ENCODE measurements around the gene EPS8. TPM values are rescaled to one million over a fixed set of nuclear protein-coding genes. Genes with fewer than 3 reads are reported as not detected.
A peak's percentile ranks its signal among the peaks of the same experiment; 100 is the strongest.
"Not testable (repeated sequence)": the region's sequence is repeated elsewhere in the genome, so short reads cannot be mapped to it uniquely, and the experiment has no call there.

The EPS8 gene
- total RNA-seq, 6 experiments from 2014 or later, result 46.1 to 50.7 (median 46.6) TPM

DNA sequence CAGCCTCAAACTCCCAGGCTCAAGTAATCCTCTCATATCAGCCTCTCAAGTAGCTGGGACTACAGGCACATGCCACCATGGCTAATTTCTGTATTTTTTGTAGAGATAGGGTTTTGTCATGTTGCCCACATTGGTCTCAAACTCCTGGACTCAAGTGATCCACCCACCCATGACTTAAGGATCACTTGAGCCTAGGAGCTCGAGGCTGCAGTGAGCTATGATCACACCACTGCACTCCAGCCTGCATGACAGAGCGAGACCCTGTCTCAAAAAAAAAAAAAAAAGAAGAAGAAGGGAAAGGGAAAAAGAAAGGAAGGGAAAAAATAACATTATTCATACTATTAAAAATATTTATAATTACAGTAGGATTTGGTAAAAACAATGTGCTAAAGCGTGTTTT is 19.2 kb downstream of the EPS8 start:
- no peak for DNase-seq
- H3K27ac Mint-ChIP-seq, result peak overlapping the region; percentile 86
- H3K9me3 Mint-ChIP-seq, result no peaks in the 10 kb centered on the region
- TF ChIP-seq, protein P1, sequence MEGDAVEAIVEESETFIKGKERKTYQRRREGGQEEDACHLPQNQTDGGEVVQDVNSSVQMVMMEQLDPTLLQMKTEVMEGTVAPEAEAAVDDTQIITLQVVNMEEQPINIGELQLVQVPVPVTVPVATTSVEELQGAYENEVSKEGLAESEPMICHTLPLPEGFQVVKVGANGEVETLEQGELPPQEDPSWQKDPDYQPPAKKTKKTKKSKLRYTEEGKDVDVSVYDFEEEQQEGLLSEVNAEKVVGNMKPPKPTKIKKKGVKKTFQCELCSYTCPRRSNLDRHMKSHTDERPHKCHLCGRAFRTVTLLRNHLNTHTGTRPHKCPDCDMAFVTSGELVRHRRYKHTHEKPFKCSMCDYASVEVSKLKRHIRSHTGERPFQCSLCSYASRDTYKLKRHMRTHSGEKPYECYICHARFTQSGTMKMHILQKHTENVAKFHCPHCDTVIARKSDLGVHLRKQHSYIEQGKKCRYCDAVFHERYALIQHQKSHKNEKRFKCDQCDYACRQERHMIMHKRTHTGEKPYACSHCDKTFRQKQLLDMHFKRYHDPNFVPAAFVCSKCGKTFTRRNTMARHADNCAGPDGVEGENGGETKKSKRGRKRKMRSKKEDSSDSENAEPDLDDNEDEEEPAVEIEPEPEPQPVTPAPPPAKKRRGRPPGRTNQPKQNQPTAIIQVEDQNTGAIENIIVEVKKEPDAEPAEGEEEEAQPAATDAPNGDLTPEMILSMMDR (IDR thresholded peaks at IDR 0.05), result no peak
- H3K36me3 Mint-ChIP-seq (ENCODE audit: low read depth), result 0 out of 2 replicates have a peak, but pooled peaks cover 6% of the 10 kb centered on the region
- H3K4me3 Mint-ChIP-seq, result peak overlapping the region; percentile 63; the same call in 1 of the 2 replicates
- H3K27me3 Mint-ChIP-seq (ENCODE audit: insufficient read depth), result peaks cover 1% of the 10 kb centered on the region
- H3K4me1 Mint-ChIP-seq (ENCODE audit: low read depth), result peaks cover 60% of the 10 kb centered on the region

DNA sequence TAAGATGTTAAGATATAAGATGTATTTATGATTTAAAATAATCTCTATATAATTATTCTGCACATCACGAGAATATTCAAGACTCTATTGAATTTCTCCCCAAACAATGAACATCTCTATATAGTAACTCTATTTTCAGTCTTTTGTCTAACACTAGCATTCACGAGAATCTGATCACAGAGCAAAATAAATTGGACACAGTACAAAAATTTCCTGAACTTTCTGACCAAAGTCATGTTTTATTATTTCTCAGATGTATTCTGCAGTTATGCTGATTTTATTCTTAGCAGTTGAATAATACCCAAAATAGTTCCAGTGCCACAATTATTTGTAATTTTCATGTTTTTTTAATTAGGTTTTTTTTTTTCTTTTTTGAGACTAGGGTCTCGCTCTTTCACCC is 19.6 kb downstream of the EPS8 start:
- TF ChIP-seq, protein P1 (IDR thresholded peaks at IDR 0.05), result no peak
- Mint-ChIP-seq H3K36me3 (ENCODE audit: low read depth) (0 out of 2 replicates have a peak, but pooled peaks cover 6% of the 10 kb centered on the region), H3K4me1 (ENCODE audit: low read depth) (peaks cover 60% of the 10 kb centered on the region), H3K27me3 (ENCODE audit: insufficient read depth) (peaks cover 1% of the 10 kb centered on the region), H3K4me3 (peak overlapping the region; percentile 63; the same call in 1 of the 2 replicates), H3K27ac (peak overlapping the region; percentile 86; the same call in 1 of the 2 replicates), H3K9me3 (no peaks in the 10 kb centered on the region)
- no peak for DNase-seq

DNA sequence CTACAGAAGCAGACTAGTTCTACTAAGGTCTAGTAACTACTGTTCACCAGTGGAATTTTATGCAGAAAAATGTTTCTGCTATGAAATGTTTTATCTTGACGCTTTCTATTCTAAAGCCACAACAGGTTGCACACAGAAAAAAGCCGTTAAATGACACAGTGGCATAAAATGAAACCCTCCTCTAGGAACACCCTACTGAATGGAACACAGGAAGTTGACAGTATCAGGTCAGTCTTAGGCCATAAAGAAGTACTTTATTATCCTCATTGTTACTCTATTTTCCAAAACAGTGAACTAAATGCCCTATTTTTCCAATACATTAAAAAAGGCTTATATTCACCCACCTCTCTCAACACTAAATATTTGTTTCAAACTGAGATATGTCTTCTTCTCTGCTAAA is 21.9 kb downstream of the EPS8 start:
- Mint-ChIP-seq H3K27ac (no peak overlapping the region), H3K36me3 (ENCODE audit: low read depth) (peaks cover 16% of the 10 kb centered on the region; the same call in 1 of the 2 replicates), H3K9me3 (no peaks in the 10 kb centered on the region), H3K27me3 (ENCODE audit: insufficient read depth) (peaks cover 1% of the 10 kb centered on the region), H3K4me3 (no peak overlapping the region), H3K4me1 (ENCODE audit: low read depth) (peaks cover 56% of the 10 kb centered on the region)
- no peak for DNase-seq
- TF ChIP-seq, protein P1 (IDR thresholded peaks at IDR 0.05), result no peak

DNA sequence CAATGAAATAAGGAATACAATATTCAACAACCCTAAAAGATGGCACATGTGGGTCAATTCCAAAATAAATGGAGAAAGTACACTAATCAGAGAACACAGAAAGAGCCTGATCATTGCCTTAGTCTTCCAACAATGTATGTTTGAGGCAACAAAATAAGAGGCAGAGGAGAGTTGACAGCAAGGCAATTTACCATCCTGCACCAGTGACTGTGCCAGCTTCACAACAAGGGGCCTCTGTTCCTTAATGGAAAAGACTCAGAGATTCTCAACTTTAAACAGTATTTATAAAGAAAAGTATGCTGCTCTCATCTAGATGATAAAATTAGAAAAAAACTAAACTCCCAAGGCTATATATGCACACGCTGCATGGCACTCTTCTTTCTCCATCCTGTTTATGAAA is 25.9 kb downstream of the EPS8 start:
- Mint-ChIP-seq H3K9me3 (no peaks in the 10 kb centered on the region), H3K27me3 (ENCODE audit: insufficient read depth) (no peaks in the 10 kb centered on the region), H3K4me1 (ENCODE audit: low read depth) (peaks cover 40% of the 10 kb centered on the region), H3K27ac (no peak overlapping the region), H3K4me3 (no peak overlapping the region), H3K36me3 (ENCODE audit: low read depth) (peaks cover 38% of the 10 kb centered on the region)
- TF ChIP-seq, protein P1 (IDR thresholded peaks at IDR 0.05), result no peak
- DNase-seq, result no peak

DNA sequence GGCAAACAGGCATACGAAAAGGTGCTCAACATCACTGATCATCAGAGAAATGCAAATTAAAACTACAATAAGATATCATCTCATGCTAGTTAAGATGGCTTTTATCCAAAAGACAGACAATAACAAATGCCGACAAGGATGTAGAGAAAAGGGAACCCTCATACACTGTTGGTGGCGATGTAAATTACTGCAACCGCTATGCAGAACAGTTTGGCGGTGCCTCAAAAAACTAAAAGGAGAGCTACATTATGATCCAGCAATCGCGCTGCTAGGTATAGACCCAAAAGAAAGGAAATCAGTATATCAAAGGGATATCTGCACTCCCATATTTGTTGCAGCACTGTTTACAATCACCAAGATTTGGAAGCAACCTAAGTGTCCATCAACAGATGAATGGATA is 27.0 kb downstream of the EPS8 start:
- peaks cover 44% of the 10 kb centered on the region for H3K4me1 Mint-ChIP-seq (ENCODE audit: low read depth)
- not testable (repeated sequence) for DNase-seq

DNA sequence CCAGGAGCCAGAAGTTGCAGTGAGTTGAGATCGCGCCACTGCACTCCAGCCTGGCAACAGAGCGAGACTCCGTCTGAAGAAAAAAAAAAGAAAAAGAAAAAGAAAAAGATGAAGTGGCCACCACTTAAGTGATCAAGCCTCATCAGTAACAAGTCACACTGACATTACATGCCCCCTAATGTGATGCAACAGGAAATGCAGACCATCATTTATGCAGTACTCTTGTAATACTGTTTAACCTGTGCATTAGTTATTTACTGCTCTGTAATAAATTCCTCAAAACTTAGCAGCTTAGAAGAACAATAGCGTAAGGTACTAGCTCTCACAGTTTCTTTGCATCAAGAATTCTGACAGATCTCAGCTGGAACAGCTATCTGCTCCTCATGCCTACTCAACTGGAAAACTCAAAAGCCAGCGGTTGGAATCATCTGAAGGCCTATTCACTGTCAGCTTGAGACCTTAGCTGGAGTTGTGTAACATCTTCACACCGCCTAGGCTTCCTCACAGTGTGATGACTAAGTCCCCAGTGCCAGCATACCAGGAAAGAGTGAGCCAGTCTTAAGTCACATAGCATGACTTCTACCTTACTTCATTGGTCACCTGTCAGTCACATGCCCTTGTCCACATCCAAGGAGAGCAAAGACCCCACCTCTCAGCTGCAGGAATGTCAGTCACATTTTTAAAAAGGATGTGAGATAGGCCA is 31.5 kb downstream of the EPS8 start:
- Mint-ChIP-seq H3K4me1 (ENCODE audit: low read depth) (peaks cover 68% of the 10 kb centered on the region), H3K4me3 (peak overlapping the region; percentile 78), H3K9me3 (no peaks in the 10 kb centered on the region), H3K36me3 (ENCODE audit: low read depth) (peaks cover 31% of the 10 kb centered on the region), H3K27ac (peak overlapping the region; percentile 94), H3K27me3 (ENCODE audit: insufficient read depth) (no peaks in the 10 kb centered on the region)
- TF ChIP-seq, protein P1 (IDR thresholded peaks at IDR 0.05), result no peak
- peak; percentile 82 for DNase-seq

More for the DNA sequence above, 27.0 kb downstream of the EPS8 start:
- not testable (repeated sequence) for H3K27ac Mint-ChIP-seq; H3K27me3 Mint-ChIP-seq (ENCODE audit: insufficient read depth); H3K4me3 Mint-ChIP-seq; H3K9me3 Mint-ChIP-seq
- H3K36me3 Mint-ChIP-seq (ENCODE audit: low read depth), result peaks cover 43% of the 10 kb centered on the region
